ENCODE results near the gene TK1. TPM values are rescaled to one million over a fixed set of nuclear protein-coding genes. Genes with fewer than 3 reads are reported as not detected.

TK1 gene
- total RNA-seq, 1 donor from 2014 or later, result 16.2 TPM

DNA sequence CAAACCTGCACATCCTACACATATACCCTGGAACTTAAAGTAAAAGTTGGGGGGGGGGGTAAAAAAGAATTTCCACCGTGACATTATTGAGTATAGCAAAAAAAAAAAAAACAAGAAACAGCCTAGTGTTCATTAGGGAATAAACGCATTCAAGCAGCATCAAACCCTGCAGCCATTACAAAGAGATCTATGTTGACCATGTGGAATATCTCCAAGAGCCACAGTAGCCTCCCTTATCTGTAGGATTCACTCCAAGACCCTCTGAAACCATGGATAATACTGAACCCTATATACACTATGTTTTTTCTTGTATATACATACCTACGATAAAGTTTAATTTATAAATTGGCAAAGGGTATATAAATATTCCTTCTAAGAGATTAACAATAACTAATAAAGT lies 21.6 kb upstream of the TK1 start:
- DNase-seq (ENCODE audit: extremely low spot score, unreplicated experiment), result no peak
- no peaks in the 10 kb centered on the region for H3K4me1 Mint-ChIP-seq (ENCODE audit: unreplicated experiment)
- no peak overlapping the region for H3K27ac Mint-ChIP-seq (ENCODE audit: unreplicated experiment)

DNA sequence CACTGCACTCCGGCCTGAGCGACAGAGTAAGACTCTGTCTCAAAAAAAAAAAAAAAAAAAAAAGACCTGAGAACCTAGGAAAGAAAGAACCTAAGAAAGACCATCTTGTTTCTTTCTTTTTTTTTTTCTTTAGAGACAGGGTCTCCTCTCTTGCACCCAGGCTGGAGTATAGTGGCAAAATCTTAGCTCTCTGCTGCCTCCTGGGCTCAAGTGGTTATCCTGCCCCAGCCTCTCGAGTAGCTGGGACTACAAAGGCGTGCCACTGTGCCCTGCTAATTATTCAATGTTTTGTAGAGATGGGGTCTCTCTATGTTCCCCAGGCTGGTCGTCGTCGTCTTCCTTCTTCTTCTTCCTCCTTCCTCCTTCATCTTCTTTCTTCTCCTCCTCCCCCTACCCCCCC lies 19.4 kb upstream of the TK1 start:
- H3K4me3 Mint-ChIP-seq (ENCODE audit: unreplicated experiment), result no peak overlapping the region
- peaks cover 12% of the 10 kb centered on the region for H3K36me3 Mint-ChIP-seq (ENCODE audit: unreplicated experiment)
- no peak for DNase-seq (ENCODE audit: extremely low spot score, unreplicated experiment)
- no peaks in the 10 kb centered on the region for H3K27me3 Mint-ChIP-seq (ENCODE audit: unreplicated experiment)
- H3K4me1 Mint-ChIP-seq (ENCODE audit: unreplicated experiment), result no peaks in the 10 kb centered on the region
- peak overlapping the region; percentile 44 for H3K27ac Mint-ChIP-seq (ENCODE audit: unreplicated experiment)
- TF ChIP-seq, protein P1, sequence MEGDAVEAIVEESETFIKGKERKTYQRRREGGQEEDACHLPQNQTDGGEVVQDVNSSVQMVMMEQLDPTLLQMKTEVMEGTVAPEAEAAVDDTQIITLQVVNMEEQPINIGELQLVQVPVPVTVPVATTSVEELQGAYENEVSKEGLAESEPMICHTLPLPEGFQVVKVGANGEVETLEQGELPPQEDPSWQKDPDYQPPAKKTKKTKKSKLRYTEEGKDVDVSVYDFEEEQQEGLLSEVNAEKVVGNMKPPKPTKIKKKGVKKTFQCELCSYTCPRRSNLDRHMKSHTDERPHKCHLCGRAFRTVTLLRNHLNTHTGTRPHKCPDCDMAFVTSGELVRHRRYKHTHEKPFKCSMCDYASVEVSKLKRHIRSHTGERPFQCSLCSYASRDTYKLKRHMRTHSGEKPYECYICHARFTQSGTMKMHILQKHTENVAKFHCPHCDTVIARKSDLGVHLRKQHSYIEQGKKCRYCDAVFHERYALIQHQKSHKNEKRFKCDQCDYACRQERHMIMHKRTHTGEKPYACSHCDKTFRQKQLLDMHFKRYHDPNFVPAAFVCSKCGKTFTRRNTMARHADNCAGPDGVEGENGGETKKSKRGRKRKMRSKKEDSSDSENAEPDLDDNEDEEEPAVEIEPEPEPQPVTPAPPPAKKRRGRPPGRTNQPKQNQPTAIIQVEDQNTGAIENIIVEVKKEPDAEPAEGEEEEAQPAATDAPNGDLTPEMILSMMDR (IDR thresholded peaks at IDR 0.05), result no peak
- no peaks in the 10 kb centered on the region for H3K9me3 Mint-ChIP-seq (ENCODE audit: unreplicated experiment)

More for the DNA sequence above, 21.6 kb upstream of the TK1 start:
- Mint-ChIP-seq H3K4me3 (ENCODE audit: unreplicated experiment) (no peak overlapping the region), H3K27me3 (ENCODE audit: unreplicated experiment) (no peaks in the 10 kb centered on the region), H3K36me3 (ENCODE audit: unreplicated experiment) (peaks cover 12% of the 10 kb centered on the region), H3K9me3 (ENCODE audit: unreplicated experiment) (no peaks in the 10 kb centered on the region)
- TF ChIP-seq, protein P1 (IDR thresholded peaks at IDR 0.05), result no peak

DNA sequence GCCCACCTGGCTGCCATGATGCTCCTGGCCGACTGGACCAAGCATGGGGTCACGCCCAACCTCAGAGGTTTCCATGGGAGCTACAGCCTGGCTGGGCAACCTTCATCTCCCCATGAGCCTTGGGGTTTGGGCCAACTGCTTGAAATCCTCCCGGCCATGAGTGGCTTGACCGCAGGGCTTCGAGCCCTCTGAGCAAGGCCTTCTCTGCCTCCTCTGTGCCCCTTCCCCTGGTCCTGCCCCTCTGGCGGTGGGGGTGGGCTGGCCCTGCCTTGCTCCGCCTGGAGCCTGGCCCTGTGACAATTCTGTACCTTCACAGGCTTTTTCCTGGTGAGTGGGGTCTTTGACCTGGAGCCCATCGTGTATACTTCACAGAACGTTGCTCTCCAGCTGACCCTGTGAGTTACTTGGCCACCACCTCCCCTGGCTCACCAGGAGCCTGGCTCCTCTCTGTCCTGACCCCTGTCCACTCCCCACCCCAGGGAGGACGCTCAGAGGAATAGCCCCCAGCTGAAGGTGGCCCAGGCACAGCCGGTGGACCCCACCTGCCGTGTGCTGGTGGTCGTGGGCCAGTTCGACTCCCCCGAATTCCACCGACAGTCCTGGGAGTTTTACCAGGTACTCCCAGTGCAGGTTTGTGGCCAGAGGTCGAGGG lies 18.4 kb upstream of the TK1 start:
- Mint-ChIP-seq H3K4me1 (ENCODE audit: unreplicated experiment) (no peaks in the 10 kb centered on the region), H3K4me3 (ENCODE audit: unreplicated experiment) (no peak overlapping the region), H3K27ac (ENCODE audit: unreplicated experiment) (no peak overlapping the region), H3K36me3 (ENCODE audit: unreplicated experiment) (peaks cover 12% of the 10 kb centered on the region), H3K9me3 (ENCODE audit: unreplicated experiment) (no peaks in the 10 kb centered on the region), H3K27me3 (ENCODE audit: unreplicated experiment) (no peaks in the 10 kb centered on the region)
- TF ChIP-seq, protein P1 (IDR thresholded peaks at IDR 0.05), result no peak
- DNase-seq (ENCODE audit: extremely low spot score, unreplicated experiment), result no peak

DNA sequence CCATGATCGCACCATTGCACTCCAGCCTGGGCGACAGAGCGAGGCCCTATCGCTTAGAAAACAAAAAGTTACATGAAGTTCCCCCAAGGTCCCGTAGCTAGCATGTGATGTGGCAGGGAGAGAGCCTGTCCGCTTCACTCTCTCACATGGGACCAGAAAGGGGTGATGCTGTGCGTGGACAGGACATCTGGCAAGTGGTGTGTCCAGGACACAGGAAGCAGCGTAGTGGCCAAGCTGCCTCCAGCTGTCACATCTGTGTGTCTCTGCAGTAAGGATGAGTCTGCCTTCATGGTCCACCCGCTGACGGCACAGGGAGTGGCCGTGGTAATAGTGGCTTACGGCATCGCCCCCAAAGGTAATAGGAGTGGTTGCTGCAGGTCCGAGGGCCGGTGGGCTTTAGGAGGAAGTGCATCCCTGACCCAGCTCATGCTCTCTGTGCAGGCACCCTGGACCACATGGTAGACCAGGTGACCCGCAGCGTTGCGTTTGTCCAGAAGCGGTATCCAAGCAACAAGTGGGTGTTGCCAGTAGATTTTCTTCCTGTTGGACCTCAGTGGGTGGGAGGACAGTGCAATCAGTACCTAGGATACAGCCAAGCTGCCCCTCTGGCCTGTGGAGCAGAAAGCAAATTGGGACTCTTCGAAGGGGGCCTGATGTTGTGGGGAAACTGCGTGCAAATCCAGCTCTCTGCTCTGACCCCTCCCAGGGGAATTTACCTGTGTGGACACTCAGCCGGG lies 17.7 kb upstream of the TK1 start:
- H3K4me1 Mint-ChIP-seq (ENCODE audit: unreplicated experiment), result no peaks in the 10 kb centered on the region
- TF ChIP-seq, protein P1 (IDR thresholded peaks at IDR 0.05), result no peak

DNA sequence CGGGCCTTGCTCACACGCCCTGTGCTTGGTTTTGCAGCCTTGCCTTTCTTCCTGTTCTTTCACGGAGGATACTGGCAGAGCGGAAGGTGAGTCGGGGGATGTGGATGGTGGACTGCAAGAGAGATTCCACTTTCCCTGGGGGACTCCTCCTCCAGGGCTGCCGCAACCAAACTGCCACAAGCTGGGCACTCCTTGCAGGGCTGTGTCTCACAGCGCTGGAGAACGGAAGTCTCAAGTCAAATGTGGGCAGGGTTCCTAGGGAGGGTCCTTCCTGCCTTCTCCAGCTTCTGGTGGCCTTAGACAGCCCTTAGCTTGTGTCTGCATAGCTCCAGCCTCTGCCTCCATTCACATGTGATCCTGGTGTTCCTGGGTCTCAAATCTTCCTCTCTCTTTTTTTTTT lies 15.8 kb upstream of the TK1 start:
- H3K27me3 Mint-ChIP-seq (ENCODE audit: unreplicated experiment), result no peaks in the 10 kb centered on the region
- H3K36me3 Mint-ChIP-seq (ENCODE audit: unreplicated experiment), result peaks cover 15% of the 10 kb centered on the region
- no peak for DNase-seq (ENCODE audit: extremely low spot score, unreplicated experiment)
- TF ChIP-seq, protein P1 (IDR thresholded peaks at IDR 0.05), result no peak
- H3K4me3 Mint-ChIP-seq (ENCODE audit: unreplicated experiment), result no peak overlapping the region
- peaks cover 10% of the 10 kb centered on the region for H3K4me1 Mint-ChIP-seq (ENCODE audit: unreplicated experiment)
- H3K27ac Mint-ChIP-seq (ENCODE audit: unreplicated experiment), result no peak overlapping the region
- no peaks in the 10 kb centered on the region for H3K9me3 Mint-ChIP-seq (ENCODE audit: unreplicated experiment)

More for the DNA sequence above, 17.7 kb upstream of the TK1 start:
- H3K27ac Mint-ChIP-seq (ENCODE audit: unreplicated experiment), result no peak overlapping the region
- DNase-seq (ENCODE audit: extremely low spot score, unreplicated experiment), result no peak
- H3K4me3 Mint-ChIP-seq (ENCODE audit: unreplicated experiment), result no peak overlapping the region
- peaks cover 12% of the 10 kb centered on the region for H3K36me3 Mint-ChIP-seq (ENCODE audit: unreplicated experiment)
- no peaks in the 10 kb centered on the region for H3K9me3 Mint-ChIP-seq (ENCODE audit: unreplicated experiment)
- H3K27me3 Mint-ChIP-seq (ENCODE audit: unreplicated experiment), result no peaks in the 10 kb centered on the region
